HuH-7 (cell line): Measurements from ENCODE around the gene OR2AG1.
"Not testable (repeated sequence)": the region's sequence is repeated elsewhere in the genome, so short reads cannot be mapped to it uniquely, and the experiment has no call there.

Experiments used
- DNase-seq: peaks from one replicate; pipeline ENCODE4 v3.0.0; 2011; ENCODE audit warnings: low spot score

The OR2AG1 gene

DNA sequence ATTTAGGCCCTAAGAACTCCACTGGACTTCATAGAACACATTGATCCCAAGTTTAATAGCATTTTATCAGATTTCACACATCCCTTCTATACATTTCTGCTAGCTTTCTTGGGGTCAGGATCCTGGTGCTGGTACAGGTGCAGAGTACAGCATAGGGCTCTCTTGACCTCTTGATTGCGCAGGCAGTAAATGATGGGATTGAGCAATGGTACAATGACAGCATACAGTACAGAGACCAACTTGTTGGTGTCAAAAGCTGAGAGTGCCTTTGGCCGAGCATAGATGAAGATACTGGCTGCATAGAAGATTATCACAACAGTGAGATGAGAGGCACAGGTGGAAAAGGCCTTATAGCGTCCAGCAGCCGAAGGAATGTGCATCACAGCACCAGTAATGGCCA is 11.8 kb downstream of the OR2AG1 start:
- DNase-seq = peak; percentile 9

DNA sequence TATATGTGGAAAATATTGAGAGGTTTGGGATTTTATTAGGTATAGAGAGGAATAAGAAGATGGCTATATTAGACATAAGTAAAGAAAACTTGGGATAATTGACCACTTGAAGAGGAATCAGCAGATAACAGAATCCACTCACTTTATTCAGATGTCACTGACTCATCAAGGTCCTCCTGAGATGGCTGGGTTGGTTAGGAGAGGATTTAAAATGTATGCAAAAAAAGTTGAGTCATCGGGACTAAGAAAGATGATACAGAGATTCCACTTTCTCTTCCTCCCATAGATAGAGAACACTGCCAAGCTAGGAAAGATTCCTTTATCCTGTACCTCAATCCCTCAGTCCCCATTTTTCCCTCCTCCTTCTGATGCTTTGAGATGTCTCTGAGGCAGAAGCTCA is 16.6 kb downstream of the OR2AG1 start, which contains the start of gene OR6A2:
Gene OR6A2 (minus strand): TSS at position 288 of the 400 bp plus-strand sequence. CDS start 3,981 bp downstream, outside the sequence.
- DNase-seq = no peak

DNA sequence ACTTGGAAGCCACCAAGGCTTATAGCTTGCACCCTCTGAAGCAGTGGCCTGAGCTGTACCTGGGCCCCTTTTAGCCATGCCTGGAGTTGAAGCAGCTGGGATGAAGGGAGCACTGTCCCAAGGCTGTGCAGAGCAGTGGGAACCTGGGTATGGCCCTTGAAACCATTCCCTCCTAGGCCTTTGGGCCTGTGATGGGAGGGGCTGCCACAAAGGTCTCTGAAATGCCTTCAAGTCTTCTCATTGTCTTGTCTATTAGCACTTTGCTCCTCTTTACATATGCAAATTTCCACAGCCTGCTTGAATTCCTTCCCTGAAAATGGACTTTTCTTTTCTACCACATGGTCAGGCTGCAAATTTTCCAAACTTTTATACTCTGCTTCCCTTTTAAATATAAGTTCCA is 18.3 kb downstream of the OR2AG1 start:
- not testable (repeated sequence) for DNase-seq

DNA sequence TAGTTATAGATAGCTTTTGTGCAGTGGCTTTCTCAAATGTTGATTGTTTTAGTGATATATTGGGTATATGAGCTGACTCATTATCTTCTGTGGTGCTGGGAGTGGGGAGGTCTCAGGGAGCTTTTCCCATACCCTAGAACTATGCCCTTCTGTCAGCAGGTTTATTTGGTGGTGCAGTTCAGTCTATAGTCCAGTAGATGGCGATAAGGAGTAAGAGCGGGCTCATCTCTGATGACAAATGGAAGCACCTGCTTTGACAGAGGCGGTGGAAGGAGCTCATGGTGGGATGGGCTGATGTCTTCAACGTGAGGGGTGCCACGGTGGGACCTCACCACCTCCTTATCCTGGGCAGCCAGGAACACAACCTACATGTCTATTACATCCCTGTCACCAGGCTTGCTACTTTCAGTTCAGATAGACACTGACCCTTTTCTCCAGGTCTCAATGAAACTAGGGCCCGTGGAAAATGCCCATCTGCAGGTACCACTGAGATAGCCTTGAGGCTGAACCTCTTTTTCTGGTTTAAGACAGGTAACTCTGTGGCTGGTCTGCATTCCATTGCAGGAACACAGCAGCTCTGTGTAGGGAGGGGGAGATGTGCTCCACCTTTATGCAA is 29.7 kb downstream of the OR2AG1 start:
- peak; percentile 55 for DNase-seq

DNA sequence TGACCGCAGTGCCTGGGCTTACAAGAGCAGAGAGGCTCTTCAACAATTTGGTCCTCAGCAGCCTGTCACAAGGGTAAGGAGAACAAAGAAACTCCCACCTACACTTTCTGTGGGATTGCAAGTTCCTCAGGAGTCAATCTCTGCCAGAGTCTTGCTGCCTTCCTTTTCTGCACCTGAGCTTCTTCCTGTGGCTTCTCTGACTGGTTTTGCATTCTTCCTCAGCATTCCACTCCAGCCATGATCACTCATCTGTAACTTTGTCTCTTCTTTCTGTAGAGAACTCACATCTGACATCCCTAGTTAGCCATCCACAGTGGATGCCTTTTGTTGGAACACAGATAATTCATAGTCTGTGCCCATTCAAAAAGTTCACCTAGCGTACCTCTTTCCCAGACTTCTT is 30.8 kb downstream of the OR2AG1 start:
- DNase-seq = no peak

DNA sequence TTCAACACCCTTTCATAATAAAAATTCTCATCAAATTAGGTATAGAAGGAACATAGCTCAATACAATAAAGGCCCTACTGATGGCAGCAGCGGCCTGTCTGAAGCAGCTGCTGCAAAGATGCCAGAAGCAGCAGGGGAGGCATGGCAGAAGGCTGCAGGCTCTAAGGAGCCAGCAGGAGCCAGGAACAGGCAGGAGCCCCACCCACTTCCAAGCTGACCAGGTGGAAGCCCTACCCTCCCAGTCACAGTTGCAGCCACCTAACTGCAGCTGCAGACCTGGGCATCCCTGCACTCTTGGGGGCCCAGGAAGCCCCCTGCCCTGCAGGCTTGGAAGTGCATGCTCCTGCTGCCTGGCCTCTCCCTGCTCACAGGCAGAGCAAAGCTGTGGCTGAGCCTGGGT is 34.9 kb downstream of the OR2AG1 start:
- DNase-seq = no peak

DNA sequence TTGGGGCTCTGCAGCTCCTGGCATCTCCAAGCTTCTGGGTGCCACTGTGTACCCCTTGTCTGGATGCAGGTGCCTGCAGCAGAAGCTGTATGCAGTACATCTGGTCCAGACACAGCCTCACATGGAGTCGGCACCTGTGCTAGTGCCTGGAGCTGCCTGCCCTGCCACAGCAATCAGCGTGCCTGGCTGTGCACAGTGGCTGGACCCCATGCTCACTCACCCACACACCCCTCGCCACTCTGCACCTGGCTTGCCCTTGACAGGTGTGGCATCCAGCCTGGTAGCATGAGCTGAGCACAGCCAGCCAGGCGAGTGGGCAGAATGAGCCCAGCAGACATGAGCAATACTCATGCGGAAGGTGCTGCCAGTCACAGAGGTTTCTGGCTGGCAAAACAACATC is 36.1 kb downstream of the OR2AG1 start:
- DNase-seq = no peak

DNA sequence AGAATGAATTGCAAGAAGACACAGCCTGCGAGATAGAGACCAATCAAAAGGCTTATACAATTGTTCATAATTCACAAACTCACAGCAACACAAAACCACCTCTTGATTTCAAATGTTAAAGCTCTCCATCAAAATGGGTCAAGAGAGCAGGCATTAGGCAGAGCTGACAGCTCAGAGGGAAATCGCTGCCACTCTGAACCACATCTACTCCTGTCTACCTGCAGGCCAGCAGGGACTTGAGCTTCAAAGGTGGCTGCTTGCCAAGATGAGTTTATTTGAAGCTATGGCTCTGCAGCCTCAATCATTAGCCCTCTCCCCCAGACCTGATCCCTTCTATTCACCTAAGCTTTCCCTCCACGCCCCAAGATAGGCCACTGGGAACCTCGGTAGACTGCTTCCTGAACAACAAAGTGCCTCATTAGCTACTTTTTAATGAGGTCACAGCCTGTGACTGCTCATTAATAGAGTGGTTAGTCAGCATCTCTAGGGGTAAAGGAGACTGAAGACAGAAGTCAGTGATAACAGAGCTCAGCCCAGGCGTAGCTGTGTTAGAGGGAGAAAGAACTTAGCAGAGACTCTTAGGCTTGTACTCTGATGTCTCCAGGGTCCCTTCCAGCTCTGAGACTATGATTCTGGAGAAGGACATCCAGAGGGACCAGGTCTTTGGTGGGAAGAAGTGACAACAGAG is 41.5 kb downstream of the OR2AG1 start:
- DNase-seq = no peak

DNA sequence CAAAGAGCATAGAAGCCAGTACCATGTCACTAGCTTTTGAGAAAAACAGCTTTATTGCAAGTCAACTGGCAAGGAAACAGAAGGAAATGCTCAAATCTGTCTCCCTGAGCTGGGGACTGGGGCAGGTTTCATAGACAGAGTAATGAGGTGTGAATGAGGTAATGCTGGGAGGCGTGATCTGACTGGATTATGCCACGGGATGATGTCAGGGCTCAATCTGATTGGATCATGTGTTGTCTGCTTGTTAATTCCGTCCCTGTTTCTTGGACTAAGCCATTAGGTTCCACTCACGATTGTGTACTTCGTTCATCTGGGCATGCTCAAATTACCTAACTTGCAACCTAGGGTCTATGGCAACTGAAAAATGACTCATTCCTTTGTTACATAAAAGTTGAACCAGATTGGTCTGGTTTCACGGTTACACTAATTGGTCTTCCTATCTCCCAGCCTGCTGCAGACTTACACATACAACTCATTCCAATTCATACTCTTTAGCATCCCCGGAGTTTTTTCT is 42.5 kb downstream of the OR2AG1 start:
- no peak for DNase-seq

DNA sequence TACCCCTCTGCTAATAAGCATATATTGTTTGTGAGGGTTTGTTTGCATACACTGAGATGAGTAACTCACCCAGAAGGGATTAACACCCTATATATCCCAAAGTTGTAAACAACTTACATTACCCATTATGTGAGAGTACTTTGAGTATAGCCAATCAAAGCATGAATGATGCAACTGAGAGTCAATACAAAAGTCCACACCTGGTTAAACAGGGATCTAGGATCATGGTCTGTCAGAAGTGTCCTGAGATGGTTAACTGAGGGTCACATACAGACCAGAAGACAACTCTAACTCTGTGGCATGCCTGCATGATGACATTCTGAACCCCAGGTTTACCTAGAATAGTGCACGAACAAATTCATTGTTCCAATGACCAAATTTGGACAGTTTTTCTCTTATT is 45.3 kb downstream of the OR2AG1 start:
- no peak for DNase-seq

DNA sequence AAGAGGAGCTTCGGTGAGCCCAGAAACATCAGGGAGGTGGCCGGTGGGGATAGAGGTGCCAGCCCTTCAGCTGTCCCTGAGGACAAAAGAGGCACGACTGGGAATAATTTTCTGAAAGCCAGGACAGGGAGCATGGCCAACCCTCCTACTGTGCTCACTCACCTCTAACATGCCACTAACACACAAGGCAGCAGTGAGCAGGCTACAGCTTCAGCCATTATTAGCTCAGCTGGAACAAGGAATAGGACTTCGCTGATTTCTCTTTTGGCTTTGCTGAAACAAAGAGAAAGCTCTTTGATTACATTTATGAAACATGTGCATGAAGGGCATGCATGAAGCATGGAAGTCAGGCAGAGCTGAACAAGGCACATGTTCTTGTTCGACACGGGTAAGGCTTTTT is 50.5 kb downstream of the OR2AG1 start:
- DNase-seq = no peak

DNA sequence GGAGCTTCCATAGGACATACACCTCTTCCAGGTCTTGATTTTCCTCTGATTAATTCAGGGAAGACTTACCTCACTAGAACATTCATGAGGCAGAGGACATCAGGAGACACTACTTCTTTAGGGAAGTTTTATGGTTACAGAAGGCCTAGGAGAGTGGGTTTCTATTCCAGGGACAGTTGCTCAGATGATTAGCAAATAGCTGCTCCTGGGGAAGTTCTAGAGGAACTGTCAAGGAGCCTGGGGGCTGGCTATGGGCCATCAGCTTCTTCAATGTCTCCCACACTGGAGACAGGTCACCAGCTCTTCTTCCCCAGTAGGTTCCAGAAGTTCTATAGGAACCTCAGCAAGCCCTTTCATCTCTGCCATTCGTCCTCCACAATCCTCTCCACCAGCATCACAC is 51.2 kb downstream of the OR2AG1 start:
- no peak for DNase-seq
